H9 (cell line): Measurements from ENCODE around the gene MCF2L. TPM values are rescaled to one million over a fixed set of nuclear protein-coding genes. Genes with fewer than 3 reads are reported as not detected.

Source experiments
- DNase-seq: peaks from one replicate; pipeline ENCODE4 v3.0.0-alpha.2; 2017
- H2AFZ ChIP-seq: one replicate; pipeline ENCODE4 v1.6.1; 2013; ENCODE audit warnings: mild to moderate bottlenecking, low read length, control low read depth, moderate library complexity
- H2AK5ac ChIP-seq: 2 replicates; pipeline ENCODE4 v1.6.1; 2013; ENCODE audit warnings: low read length, control low read depth, mixed read lengths; ENCODE audit not compliant: insufficient read length
- H2BK120ac ChIP-seq: one replicate; pipeline ENCODE4 v1.6.1; 2013; ENCODE audit warnings: low read depth, mild to moderate bottlenecking, low read length, control low read depth, inconsistent platforms; ENCODE audit not compliant: poor library complexity, severe bottlenecking
- H2BK12ac ChIP-seq: 2 replicates; pipeline ENCODE4 v1.6.1; 2013; ENCODE audit warnings: low read length, control low read depth, mixed read lengths, low read depth; ENCODE audit not compliant: insufficient read length
- H2BK15ac ChIP-seq: 2 replicates; pipeline ENCODE4 v1.6.1; 2013; ENCODE audit warnings: low read depth, low read length, control low read depth
- H2BK20ac ChIP-seq: one replicate; pipeline ENCODE4 v1.6.1; 2013; ENCODE audit warnings: low read depth, mild to moderate bottlenecking, low read length, control low read depth, inconsistent platforms; ENCODE audit not compliant: poor library complexity, severe bottlenecking
- H2BK5ac ChIP-seq: 2 replicates; pipeline ENCODE4 v1.6.1; 2013; ENCODE audit warnings: low read length, control low read depth, mixed read lengths; ENCODE audit not compliant: insufficient read length
- H3K14ac ChIP-seq: 2 replicates; pipeline ENCODE4 v1.6.1; 2013; ENCODE audit warnings: low read length, control low read depth; ENCODE audit not compliant: insufficient read depth
- H3K18ac ChIP-seq: 2 replicates; pipeline ENCODE4 v1.6.1; 2013; ENCODE audit warnings: low read depth, mild to moderate bottlenecking, mixed read lengths, low read length, control low read depth; ENCODE audit not compliant: insufficient read length
- H3K23ac ChIP-seq: 2 replicates; pipeline ENCODE4 v1.6.1; 2013; ENCODE audit warnings: low read length, control low read depth, mixed read lengths, low read depth; ENCODE audit not compliant: insufficient read length
- H3K23me2 ChIP-seq: 2 replicates; pipeline ENCODE4 v1.6.1; 2013; ENCODE audit warnings: low read depth, mild to moderate bottlenecking, mixed read lengths, low read length, control low read depth; ENCODE audit not compliant: insufficient read length, poor library complexity, severe bottlenecking
- H3K27ac ChIP-seq: 2 replicates; pipeline ENCODE4 v1.5.1; 2013; ENCODE audit warnings: low read length, control low read depth, mixed read lengths, low read depth; ENCODE audit not compliant: insufficient read length
- H3K27me3 ChIP-seq: 2 replicates; pipeline ENCODE4 v1.6.1; 2013; ENCODE audit warnings: low read length, control low read depth, inconsistent platforms; ENCODE audit not compliant: insufficient read depth
- H3K4ac ChIP-seq: 2 replicates; pipeline ENCODE4 v1.6.1; 2013; ENCODE audit warnings: low read depth, mild to moderate bottlenecking, control low read depth, inconsistent platforms, low read length, moderate library complexity
- H3K4me1 ChIP-seq: 2 replicates; pipeline ENCODE4 v1.6.1; 2013; ENCODE audit warnings: low read length, control low read depth, inconsistent platforms; ENCODE audit not compliant: insufficient read depth
- H3K4me2 ChIP-seq: 2 replicates; pipeline ENCODE4 v1.6.1; 2013; ENCODE audit warnings: low read length, control low read depth, mixed read lengths; ENCODE audit not compliant: insufficient read length, insufficient read depth
- H3K56ac ChIP-seq: 2 replicates; pipeline ENCODE4 v1.6.1; 2013; ENCODE audit warnings: low read depth, mild to moderate bottlenecking, mixed read lengths, low read length, control low read depth; ENCODE audit not compliant: insufficient read length
- H3K79me1 ChIP-seq: 2 replicates; pipeline ENCODE4 v1.6.1; 2013; ENCODE audit warnings: low read depth, mild to moderate bottlenecking, moderate library complexity, low read length, control low read depth, inconsistent platforms; ENCODE audit not compliant: insufficient read depth, poor library complexity, severe bottlenecking
- H3K79me2 ChIP-seq: 2 replicates; pipeline ENCODE4 v1.6.1; 2013; ENCODE audit warnings: low read length, control low read depth, inconsistent platforms; ENCODE audit not compliant: insufficient read depth
- H3K9ac ChIP-seq: 2 replicates; pipeline ENCODE4 v1.6.1; 2013; ENCODE audit warnings: low read length, control low read depth, mixed read lengths; ENCODE audit not compliant: insufficient read length; ENCODE audit errors: extremely low read depth
- H3K9me3 ChIP-seq: one replicate; pipeline ENCODE4 v1.6.1; 2013; ENCODE audit warnings: low read depth, low read length, inconsistent platforms; ENCODE audit not compliant: control insufficient read depth
- H3T11ph ChIP-seq: one replicate; pipeline ENCODE4 v1.6.1; 2013; ENCODE audit warnings: mild to moderate bottlenecking, low read length, control low read depth, inconsistent platforms
- H4K20me1 ChIP-seq: one replicate; pipeline ENCODE4 v1.6.1; 2013; ENCODE audit not compliant: control insufficient read depth, insufficient read length, insufficient read depth
- H4K5ac ChIP-seq: 2 replicates; pipeline ENCODE4 v1.6.1; 2013; ENCODE audit warnings: low read depth, mild to moderate bottlenecking, mixed read lengths, low read length, control low read depth; ENCODE audit not compliant: insufficient read length
- H4K8ac ChIP-seq: replicated peaks from 2 replicates; pipeline ENCODE4 v1.6.1; 2013; ENCODE audit warnings: low read length, control low read depth, mixed read lengths, low read depth; ENCODE audit not compliant: insufficient read length
- H4K91ac ChIP-seq: 2 replicates; pipeline ENCODE4 v1.6.1; 2013; ENCODE audit warnings: low read depth, mild to moderate bottlenecking, moderate library complexity, mixed read lengths, low read length, control low read depth; ENCODE audit not compliant: insufficient read length
- H3K27ac Mint-ChIP-seq, 3 experiments: 2 replicates in 2 of 3; 3 replicates in 1 of 3; pipeline ENCODE4 v1.8.0; 2020 to 2021; ENCODE audit warnings: mixed read lengths in 3 of 3, mild to moderate bottlenecking in 1 of 3, moderate library complexity in 1 of 3
- H3K27me3 Mint-ChIP-seq: 2 replicates; pipeline ENCODE4 v1.8.0; 2021; ENCODE audit warnings: low read depth, mild to moderate bottlenecking, moderate library complexity, mixed read lengths
- H3K36me3 Mint-ChIP-seq, 3 experiments: 2 replicates in 2 of 3; 3 replicates in 1 of 3; pipeline ENCODE4 v1.8.0; 2020 to 2021; ENCODE audit warnings: low read depth in 3 of 3, mixed read lengths in 3 of 3; ENCODE audit not compliant: insufficient read depth in 1 of 3
- H3K4me1 Mint-ChIP-seq, 2 experiments: 2 replicates each; pipeline ENCODE4 v1.8.0; 2020; ENCODE audit warnings: mixed read lengths in 2 of 2
- H3K4me3 Mint-ChIP-seq, 2 experiments: 2 replicates in 1 of 2; 3 replicates in 1 of 2; pipeline ENCODE4 v1.8.0; 2020 to 2021; ENCODE audit warnings: mild to moderate bottlenecking in 2 of 2, mixed read lengths in 2 of 2, moderate library complexity in 1 of 2
- H3K9me3 Mint-ChIP-seq, 2 experiments: 2 replicates in 1 of 2; 3 replicates in 1 of 2; pipeline ENCODE4 v1.8.0; 2020; ENCODE audit warnings: mild to moderate bottlenecking in 2 of 2, mixed read lengths in 2 of 2, moderate library complexity in 1 of 2
- CTCF ChIP-seq: fragments of 200-600 bp; sonication (generic); conservative IDR thresholded peaks from 3 replicates; pipeline ENCODE4 v1.8.0; 2021; ENCODE audit warnings: antibody characterized with exemption, mild to moderate bottlenecking
- WGBS: extraction: QIAGEN DNeasy Blood & Tissue Kit; methylation state at CpG from one replicate; pipeline ENCODE4 v1.1.7; 2013; ENCODE audit warnings: missing lambda C conversion rate, low lambda C conversion rate, mixed read lengths; ENCODE audit not compliant: insufficient read length; ENCODE audit errors: extremely low coverage; 5-methylcytosine and 5-hydroxymethylcytosine counted together
- total RNA-seq: library from RNA; stranded (reverse); gene quantifications from 2 replicates; pipeline ENCODE4 v1.2.1, GENCODE V29; 2021

MCF2L gene
- total RNA-seq, 1 experiment from 2014 or later, result 18.5 TPM

DNA sequence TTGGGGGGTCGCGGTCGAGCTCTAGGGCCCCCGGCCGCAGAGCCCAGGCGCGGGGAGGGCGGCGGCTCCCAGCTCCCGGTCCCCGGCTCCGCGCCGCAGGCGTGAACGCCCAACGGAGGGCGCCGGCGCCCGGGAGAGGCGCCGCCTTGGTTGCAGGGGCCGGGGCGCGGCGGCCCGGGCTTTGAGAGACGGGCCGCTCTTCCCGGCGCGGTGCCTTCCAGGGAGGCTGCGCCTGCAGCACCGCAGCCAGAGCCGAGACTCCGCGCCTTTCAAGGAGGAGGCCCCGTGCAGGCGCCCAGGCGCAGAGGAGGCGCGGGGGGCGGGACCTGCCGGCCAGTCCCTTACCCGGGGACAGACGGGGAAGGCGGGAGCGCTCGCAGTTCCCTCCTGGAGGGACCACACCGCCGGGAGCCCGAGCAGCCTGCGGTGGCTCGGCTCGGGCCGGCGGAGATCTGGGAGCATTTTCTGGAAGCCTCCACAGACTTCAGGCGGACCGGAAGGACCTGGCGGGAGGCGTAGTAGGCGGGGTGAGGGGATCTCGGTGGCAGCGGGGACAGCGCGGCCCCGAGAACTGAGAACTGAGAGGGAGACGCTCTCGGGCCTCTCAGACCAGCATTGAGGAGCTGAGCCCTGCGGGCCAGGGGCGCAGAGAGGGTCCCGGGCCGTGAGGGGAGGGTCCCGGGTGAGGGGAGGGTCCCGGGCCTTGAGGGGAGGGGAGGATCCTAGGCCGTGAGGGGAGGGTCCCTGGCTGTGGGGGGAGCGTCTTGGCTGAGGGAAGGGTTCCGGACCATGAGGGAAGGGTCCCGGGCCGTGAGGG lies 25.5 kb upstream of the MCF2L start:
- Mint-ChIP-seq H3K27me3 (peaks cover 9% of the 10 kb centered on the region), H3K36me3 (peaks cover 0 to 7% (median 6%) of the 10 kb centered on the region in 3 experiments; a peak in 4 of 7 replicates), H3K4me3 (peak overlapping the region; percentile 71 to 79), H3K4me1 (peaks cover 14% of the 10 kb centered on the region in 2 experiments), H3K27ac (no peak overlapping the region), H3K9me3 (peaks cover 5 to 7% of the 10 kb centered on the region in 2 experiments)
- Histone ChIP-seq H3K14ac (no peak overlapping the region; the same call in 1 of the 2 replicates), H2BK12ac (no peak overlapping the region), H2BK120ac (no peak overlapping the region), H3K27ac (no peak overlapping the region), H4K5ac (no peak overlapping the region), H3K23ac (no peak overlapping the region), H2AK5ac (no peak overlapping the region), H3K9me3 (no peaks in the 10 kb centered on the region), H3T11ph (no peak overlapping the region), H3K4me2 (peak overlapping the region; percentile 59), H2AFZ (no peak overlapping the region), H3K18ac (no peak overlapping the region), H3K79me1 (no peaks in the 10 kb centered on the region), H3K23me2 (peaks cover 15% of the 10 kb centered on the region), H3K9ac (no peak overlapping the region), H4K8ac (no peak overlapping the region), H2BK20ac (no peak overlapping the region), H4K20me1 (no peaks in the 10 kb centered on the region), H2BK15ac (no peak overlapping the region), H4K91ac (no peak overlapping the region), H3K4me1 (0 out of 2 replicates have a peak, but pooled peaks cover 2% of the 10 kb centered on the region), H3K4ac (no peak overlapping the region), H3K27me3 (no peaks in the 10 kb centered on the region), H2BK5ac (no peak overlapping the region), H3K79me2 (no peaks in the 10 kb centered on the region), H3K56ac (no peak overlapping the region)
- no peak for TF ChIP-seq CTCF
- no CpG with 5 or more reads among the region's 81 CpGs for WGBS
- peak; percentile 63 for DNase-seq
